Ovary (tissue), 9 donors: Measurements from ENCODE around the gene PKP1. TPM values are rescaled to one million over a fixed set of nuclear protein-coding genes. Genes with fewer than 3 reads are reported as not detected.

Experiments
- DNase-seq, 5 donors: peaks; one replicate each; pipeline ENCODE4 v3.0.0-alpha.2; 2019 to 2020
- H3K27ac ChIP-seq, 2 donors: fragments of 200-600 bp; one replicate each; pipeline versions ENCODE4 v1.5.1 to v1.8.0; 2019 to 2022
- H3K27me3 ChIP-seq: fragments of 200-600 bp; one replicate; pipeline ENCODE4 v1.8.0; 2022
- H3K36me3 ChIP-seq: fragments of 200-600 bp; sonication (generic); one replicate; pipeline ENCODE4 v1.5.1; 2019
- H3K4me1 ChIP-seq: one replicate; pipeline ENCODE4 v1.8.1; 2013; ENCODE audit warnings: mild to moderate bottlenecking, moderate library complexity; ENCODE audit not compliant: insufficient read depth
- H3K4me3 ChIP-seq: fragments of 200-600 bp; sonication (generic); one replicate; pipeline ENCODE4 v1.5.1; 2017
- H3K9me3 ChIP-seq, 2 donors: fragments of 200-600 bp in 1 of 2; sonication (generic) in 1 of 2; one replicate each; pipeline versions ENCODE4 v1.5.1 to v1.8.1; 2013 to 2019; ENCODE audit warnings: mild to moderate bottlenecking in 1 of 2, moderate library complexity in 1 of 2
- CTCF ChIP-seq, 3 donors: fragments of 450-650 bp in 2 of 3; fragments of 200-600 bp in 1 of 3; IDR thresholded peaks; one replicate each; pipeline versions ENCODE4 v1.5.1 to v1.8.0; 2016 to 2022; ENCODE audit warnings: antibody characterized with exemption in 3 of 3, mild to moderate bottlenecking in 1 of 3
- EP300 ChIP-seq: sonication (generic); formaldehyde crosslinking; IDR thresholded peaks from one replicate; pipeline ENCODE4 v1.6.1; 2017; ENCODE audit warnings: antibody characterized with exemption
- POLR2A ChIP-seq: fragments of 450-650 bp; IDR thresholded peaks from one replicate; pipeline ENCODE4 v1.6.1; 2017; ENCODE audit warnings: antibody characterized with exemption, mild to moderate bottlenecking, moderate library complexity
- WGBS, 3 donors: extraction: QIAGEN DNeasy Blood & Tissue Kit in 1 of 3; methylation state at CpG; one replicate each; pipeline versions ENCODE4 v1.1.5 to v1.1.7; 2013 to 2017; 5-methylcytosine and 5-hydroxymethylcytosine counted together
- intact Hi-C, 4 donors: fragments of 100-400 bp; cut with DNase I; formaldehyde crosslinking; loops; one replicate each; pipeline versions ENCODE4 v1.11.0 to v1.15.1; 2022 to 2023
- polyA plus RNA-seq, 2 donors: library from polyadenylated mRNA; stranded (reverse); fragments of 200-250 nt in 1 of 2; fragments of 350-450 nt in 1 of 2; fragmentation: Illumina TruSeq in 1 of 2; extraction: RNeasy Lipid Tissue Mini Kit (QIAGEN cat#74804) in 1 of 2; gene quantifications; one replicate each; pipeline ENCODE4 v1.2.3, GENCODE V29; 2013 to 2014
- total RNA-seq, 7 donors: library from RNA; depleted of rRNA in 2 of 7; stranded (reverse); fragments of >200 nt in 2 of 7; fragmentation: NEBNext Ultra II Directional in 3 of 7; extraction: Animal tissue kit (Norgen Biotek cat#: 25700) in 3 of 7; gene quantifications; one replicate each; pipeline versions ENCODE4 v1.1.0 to v1.2.4, GENCODE V29; 2016 to 2023
- donor health status: DM: no; HTN: no; CAD: no; lungs with moderate emphysema.
- donor health status: DM: no; HTN: no; CAD: no.
- donor health status: Bipolar disorder and iron deficiency.
- donor health status: DM: yes; HTN: yes; CAD: no.
- donor health status: DM: no; HTN: no; CAD: no.
- donor health status: DM: yes; HTN: yes; CAD: no.

PKP1 gene
- total and polyA plus RNA-seq, 9 donors = 0.05 to 0.48 (median 0.18) TPM; not detected in 2

DNA sequence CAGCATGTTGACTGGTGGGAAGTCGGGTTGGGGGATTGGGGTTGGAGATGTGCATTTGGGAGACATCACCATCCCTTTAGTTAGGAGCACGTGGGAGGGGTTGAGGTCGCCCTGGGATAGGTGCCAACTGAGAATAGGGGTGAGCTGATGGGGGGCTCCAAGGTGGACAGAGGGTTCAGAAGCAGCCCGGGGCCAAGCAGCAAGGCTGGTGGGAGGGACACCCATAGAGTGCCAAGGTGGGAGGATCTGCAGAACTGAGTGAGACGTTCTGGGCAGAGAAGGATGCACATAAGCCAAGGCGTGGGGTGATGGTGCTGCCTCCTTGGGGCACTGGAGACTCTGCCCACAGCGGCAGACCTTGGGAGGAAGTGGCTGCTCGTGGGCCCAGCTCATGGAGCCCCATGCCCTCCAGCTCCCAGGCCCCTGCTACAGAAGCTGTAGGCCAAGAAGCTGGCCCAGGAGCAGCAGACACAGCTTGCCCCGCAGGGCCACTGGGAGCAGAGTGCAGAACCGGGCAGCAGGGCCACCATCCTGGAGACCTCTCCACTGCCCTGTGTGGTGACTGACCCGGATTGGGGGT, 31.4 kb upstream of the PKP1 start:
- no peaks in the 10 kb centered on the region for H3K9me3 ChIP-seq
- no peak for DNase-seq
- WGBS, 3 donors = 64 to 68% (median 65%) methylated on average over 11 of the region's 11 CpGs
- no peaks in the 10 kb centered on the region for H3K36me3 ChIP-seq
- no peaks in the 10 kb centered on the region for H3K4me1 ChIP-seq
- no peaks in the 10 kb centered on the region for H3K27me3 ChIP-seq
- no peak overlapping the region for H3K27ac ChIP-seq
- H3K4me3 ChIP-seq = no peak overlapping the region
- TF ChIP-seq POLR2A = no peak
- no peak for TF ChIP-seq CTCF (IDR thresholded peaks at IDR 0.05)
- TF ChIP-seq EP300 = no peak
- intact Hi-C loops = no loop called here

DNA sequence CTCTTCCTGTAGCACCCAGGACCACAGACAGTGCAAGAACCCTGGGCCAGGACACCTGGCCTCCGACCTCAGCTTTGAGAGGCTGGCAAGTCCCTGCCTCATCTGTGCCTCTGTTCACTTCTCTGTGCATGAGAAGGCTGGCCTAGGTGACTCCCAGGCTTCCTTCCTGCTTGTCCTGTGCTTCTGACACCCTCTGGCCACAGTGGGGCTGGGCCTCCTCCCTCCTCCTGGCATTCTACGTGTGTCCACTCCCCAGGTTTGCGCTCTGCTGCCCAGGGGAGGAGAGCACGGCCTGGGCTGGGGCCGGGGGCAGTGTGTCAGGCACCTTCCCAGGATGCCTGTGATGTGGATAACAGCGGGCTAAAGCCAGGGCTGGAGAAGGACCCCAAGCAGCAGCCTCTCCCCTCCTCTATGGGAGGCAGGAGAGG, 30.3 kb upstream of the PKP1 start:
- TF ChIP-seq CTCF (IDR thresholded peaks at IDR 0.05) (no peak), POLR2A (no peak), EP300 (no peak)
- WGBS, 3 donors = 77 to 97% (median 92%) methylated on average over 6 of the region's 6 CpGs
- H3K4me3 ChIP-seq = no peak overlapping the region
- H3K27me3 ChIP-seq = no peaks in the 10 kb centered on the region
- H3K9me3 ChIP-seq = no peaks in the 10 kb centered on the region
- intact Hi-C loops = no loop called here
- H3K27ac ChIP-seq = no peak overlapping the region
- no peaks in the 10 kb centered on the region for H3K36me3 ChIP-seq
- H3K4me1 ChIP-seq = no peaks in the 10 kb centered on the region
- no peak for DNase-seq

GRCh38 chr1:201253411-201253810, 29.9 kb upstream of the PKP1 start:
- TF ChIP-seq EP300 (no peak), CTCF (IDR thresholded peaks at IDR 0.05) (no peak), POLR2A (no peak)
- H3K9me3 ChIP-seq = no peaks in the 10 kb centered on the region
- intact Hi-C loops = no loop called here
- H3K27ac ChIP-seq = no peak overlapping the region
- H3K27me3 ChIP-seq = no peaks in the 10 kb centered on the region
- no peaks in the 10 kb centered on the region for H3K36me3 ChIP-seq
- WGBS, 3 donors = 77 to 91% (median 87%) methylated on average over 10 of the region's 10 CpGs
- H3K4me1 ChIP-seq = no peaks in the 10 kb centered on the region
- DNase-seq = no peak
- H3K4me3 ChIP-seq = no peak overlapping the region

- H3K27me3 ChIP-seq = no peaks in the 10 kb centered on the region
- no peaks in the 10 kb centered on the region for H3K36me3 ChIP-seq
- no peak for DNase-seq
- no peaks in the 10 kb centered on the region for H3K4me1 ChIP-seq
- intact Hi-C loops = no loop called here
- H3K4me3 ChIP-seq = no peak overlapping the region
- H3K27ac ChIP-seq = no peak overlapping the region
- 57 to 66% (median 62%) methylated on average over 9 of the region's 9 CpGs for WGBS, 3 donors
- TF ChIP-seq POLR2A = no peak
- TF ChIP-seq CTCF (IDR thresholded peaks at IDR 0.05) = no peak
- TF ChIP-seq EP300 = no peak
- no peaks in the 10 kb centered on the region for H3K9me3 ChIP-seq
Measured at GRCh38 chr1:201253906-201254624, 29.2 kb upstream of the PKP1 start.
